Activated effector memory CD4-positive, alpha-beta T cell treated with anti-CD3 and anti-CD28 coated beads, Interleukin-2, amount 50 U/mL, for 16 hours (primary cell): ENCODE results near the gene EFCC1.

ENCODE experiments used
- DNase-seq: peaks from one replicate; pipeline ENCODE4 v3.0.0-alpha.2; 2020

The EFCC1 gene

DNA sequence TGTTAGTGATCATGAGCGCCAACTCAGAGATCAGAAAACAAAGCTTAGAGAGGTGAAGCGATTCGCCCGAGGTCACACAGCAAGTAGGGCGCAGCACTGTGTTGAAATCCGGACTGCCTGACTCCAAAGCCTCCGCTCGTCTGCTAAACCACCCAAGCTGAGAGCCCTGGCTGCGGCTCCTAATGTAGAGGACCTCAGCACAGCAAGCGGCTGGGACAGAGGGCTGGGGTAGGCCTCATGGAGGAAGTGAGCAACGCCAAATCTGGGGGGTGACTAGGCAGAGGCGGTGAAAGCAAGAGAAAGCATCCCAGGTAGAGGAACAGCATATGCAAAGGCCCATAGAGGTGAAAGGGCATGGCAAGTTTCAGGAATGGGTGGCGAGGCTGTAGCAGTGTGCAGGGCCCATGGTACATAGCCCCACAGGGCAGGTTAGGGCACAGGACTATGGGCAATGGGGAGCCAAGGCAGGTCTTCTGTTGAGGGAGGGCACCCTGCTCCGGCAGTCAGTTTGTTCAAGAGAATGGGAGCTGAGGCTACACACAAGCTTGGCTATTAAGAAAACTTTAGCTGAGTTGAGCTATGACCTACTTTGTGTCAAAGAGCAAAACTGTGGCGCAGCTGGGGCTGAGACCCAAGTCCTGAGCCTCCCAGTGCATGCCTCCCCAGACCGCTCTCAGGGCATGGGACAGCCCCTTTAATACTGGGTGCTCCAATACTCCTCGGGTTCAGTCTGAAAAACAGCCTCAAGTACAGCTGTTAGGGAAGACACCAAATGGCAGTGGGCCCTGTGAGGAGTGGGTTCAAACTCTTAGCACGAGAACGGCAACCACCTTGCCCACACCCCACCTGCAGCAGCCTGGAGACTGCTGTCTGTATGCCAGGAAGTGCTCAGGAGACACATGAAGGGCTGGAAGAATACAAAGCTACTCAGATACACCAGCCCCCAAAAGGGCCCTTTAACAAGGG is 6.2 kb upstream of the EFCC1 start:
- no peak for DNase-seq

DNA sequence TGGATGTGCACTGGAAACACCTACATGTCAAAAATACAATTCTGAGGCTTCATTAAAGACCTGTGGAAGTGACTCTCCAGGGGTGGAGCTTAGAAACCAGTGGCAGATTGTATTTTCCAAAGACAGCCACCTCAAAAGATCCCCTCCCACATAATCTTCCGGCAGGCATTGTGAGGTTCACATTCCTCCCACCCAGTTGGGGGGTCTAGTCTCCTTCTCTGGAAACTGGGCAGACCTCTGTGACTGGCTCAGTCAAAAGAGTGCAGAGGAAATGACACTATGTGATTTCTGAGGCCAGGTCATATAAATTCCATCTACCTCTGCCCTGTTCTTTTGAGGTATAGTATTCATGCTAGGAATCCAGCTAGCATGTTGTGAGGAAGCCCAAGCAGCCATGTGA is 5.4 kb upstream of the EFCC1 start:
- DNase-seq = no peak

GRCh38 chr3:128996200-128996599 is 4.9 kb upstream of the EFCC1 start:
- DNase-seq = no peak

- no peak for DNase-seq
Measured at GRCh38 chr3:128996726-128997125, 4.4 kb upstream of the EFCC1 start.

GRCh38 chr3:128997486-128998133 is 3.5 kb upstream of the EFCC1 start:
- no peak for DNase-seq

DNA sequence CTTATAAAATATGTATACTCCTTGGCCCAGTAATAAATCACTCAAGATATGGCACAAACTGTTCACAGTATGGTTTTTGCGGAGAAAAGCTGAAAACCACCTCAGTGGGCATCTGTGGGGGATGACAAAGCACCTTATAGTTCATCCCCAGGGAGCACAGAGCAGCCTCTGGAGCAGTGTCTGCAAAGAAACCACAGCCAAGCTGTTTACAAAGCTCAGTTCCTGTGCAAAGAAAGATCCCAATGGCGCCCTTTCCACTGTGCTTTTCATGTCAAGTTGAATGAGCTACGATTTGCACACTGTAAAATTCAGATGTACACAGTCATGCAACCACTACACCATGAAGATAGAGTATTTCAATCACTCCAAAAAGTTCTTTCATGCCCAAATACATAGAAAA is 2.5 kb upstream of the EFCC1 start:
- no peak for DNase-seq

DNA sequence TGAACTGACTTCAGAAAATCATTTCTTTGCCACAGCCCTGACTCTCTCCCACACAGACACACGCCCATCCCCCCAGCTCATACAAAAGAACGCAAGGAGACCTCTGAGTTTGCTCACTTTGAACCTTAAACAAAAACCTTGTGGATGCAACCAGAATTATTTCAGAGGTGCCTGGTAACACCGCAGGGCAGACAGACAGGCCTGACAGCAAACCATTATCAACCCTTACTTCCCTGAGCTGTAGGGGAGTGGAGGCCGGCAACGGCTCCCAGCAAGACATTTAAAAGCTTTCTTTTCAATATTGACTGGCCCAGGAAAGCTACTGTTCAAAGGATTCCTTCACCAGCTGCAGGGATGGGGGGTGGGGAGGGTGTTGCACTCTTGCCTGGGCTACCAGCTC is 2.0 kb upstream of the EFCC1 start:
- no peak for DNase-seq

DNA sequence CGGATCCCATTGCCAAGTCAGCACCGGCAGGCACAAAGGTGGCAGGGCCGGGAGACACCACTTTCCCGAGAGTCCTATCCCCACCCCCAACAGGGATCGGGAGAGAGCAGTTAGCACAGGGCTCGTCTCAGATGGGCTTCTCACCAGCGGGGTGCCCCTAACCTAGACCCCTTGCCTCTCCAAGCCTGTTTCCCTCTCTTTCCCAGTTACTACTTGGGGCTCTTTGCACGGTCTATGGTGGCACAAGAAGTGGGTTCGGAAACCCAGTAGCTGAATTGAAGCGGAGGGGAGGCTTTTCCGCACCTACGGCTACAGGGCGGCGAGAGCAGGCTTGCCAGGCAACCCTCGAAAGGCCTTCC is 383 bp upstream of the EFCC1 start:
- no peak for DNase-seq

DNA sequence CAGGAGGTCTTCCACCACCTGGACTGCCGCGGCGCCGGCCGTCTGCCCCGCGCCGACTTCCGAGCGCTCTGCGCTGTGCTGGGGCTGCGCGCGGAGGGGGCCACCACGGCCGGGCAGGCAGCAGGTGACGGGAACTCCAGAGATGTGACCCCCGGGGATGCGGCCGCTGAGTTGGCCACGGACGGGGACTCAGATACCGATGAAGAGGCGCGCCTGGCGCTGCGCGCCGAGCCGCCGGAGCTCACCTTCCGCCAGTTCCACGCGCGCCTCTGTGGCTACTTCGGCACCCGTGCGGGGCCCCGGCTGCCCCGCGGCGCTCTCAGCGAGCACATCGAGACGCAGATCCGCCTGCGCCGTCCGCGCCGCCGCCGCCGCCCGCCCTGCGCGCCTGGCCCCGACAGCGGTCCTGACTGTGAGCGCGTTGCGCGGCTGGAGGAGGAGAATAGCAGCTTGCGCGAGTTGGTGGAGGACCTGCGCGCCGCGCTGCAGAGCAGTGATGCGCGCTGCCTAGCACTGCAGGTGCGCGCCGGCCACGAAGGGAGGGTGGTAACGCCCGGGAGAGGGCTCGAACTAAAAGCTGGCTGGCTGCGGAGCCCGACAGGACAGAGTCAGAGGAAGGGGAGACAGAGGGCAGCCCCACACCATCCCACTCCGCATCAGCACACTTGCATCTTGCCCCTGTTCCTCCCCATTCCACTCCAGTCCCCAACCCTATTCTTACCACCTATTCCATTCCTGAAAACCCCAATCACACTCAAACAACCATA is 885 bp downstream of the EFCC1 start:
- no peak for DNase-seq

DNA sequence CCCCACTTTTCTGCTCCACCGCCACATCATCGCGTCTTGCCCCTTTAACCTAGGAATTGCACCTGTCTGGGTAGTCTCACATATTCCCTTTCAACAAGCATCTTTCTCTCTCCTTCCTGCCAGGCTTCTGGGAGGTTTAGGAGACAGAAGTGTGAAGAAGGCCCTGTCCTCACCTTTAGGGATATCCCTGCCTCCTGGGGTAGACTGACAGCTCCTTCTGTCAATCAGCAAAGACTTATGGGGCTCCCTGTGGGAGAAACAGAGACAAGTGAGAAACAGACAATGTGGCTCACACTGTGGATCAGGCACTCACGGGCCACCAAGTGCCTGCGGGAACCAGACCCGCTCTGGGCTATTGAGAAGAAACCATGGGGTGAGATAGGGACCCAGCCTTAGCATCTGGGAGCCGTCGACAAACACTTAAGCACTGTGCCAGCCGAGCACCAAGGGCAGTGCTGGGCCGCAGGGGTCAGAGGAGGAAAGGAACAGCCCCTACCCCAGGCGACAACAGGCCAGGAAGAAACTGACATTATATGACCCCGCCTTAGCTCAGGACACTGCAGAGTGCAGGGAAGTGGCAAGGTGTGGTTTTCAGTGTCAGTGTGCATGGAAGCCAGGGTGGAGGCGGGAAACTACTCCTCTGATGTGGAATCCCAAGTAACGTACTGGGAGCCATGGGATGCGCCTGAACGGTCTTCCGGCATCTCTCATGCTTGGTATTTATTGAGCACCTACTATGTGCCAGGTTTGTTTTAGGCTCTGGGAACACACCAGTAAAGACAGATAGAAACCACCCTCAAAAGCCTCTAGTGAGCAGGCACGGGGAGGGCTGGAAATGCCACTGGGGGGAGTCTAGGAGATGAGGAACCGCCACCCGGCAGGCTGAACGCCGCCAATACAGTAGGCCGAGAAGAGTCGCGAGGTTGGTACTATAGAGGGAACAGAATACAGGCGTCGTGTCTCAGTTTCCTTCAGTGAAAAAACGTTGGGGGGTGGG is 1.8 kb downstream of the EFCC1 start:
- no peak for DNase-seq

GRCh38 chr3:129003578-129004112 is 2.5 kb downstream of the EFCC1 start:
- peak; percentile 82 for DNase-seq

DNA sequence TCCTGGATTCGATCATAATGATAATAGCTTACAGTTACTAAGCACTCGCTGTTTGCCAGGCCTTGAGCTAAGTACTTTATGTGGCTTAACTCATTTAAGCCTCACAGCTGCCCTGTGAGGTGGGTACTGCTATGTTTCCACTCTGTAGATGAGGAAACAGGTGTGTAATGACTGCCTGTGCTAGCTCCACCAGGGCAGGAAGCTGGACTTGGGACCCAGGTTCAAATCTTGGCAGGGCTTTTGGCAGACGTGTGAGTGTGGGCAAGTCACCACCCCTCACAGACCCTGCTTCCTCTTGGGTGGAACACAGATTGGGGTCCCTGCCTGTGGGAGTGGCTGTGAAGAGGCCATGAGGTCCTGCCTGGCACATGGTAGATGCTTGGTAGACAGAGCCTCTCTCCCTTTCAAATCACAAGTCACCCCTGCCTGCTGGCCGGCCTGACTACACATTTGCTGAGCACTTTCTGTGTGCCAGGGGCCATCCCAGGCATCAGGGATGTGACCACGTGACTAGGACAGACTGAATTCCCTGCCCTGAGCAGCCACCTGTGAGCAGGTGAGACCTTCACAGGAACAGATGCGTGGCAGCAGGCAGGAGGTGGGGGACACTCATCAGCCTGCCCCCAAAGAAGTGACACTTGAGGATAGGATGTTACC is 3.7 kb downstream of the EFCC1 start:
- DNase-seq = peak; percentile 61

- DNase-seq = no peak
Measured at GRCh38 chr3:129005526-129006303, 4.6 kb downstream of the EFCC1 start.

DNA sequence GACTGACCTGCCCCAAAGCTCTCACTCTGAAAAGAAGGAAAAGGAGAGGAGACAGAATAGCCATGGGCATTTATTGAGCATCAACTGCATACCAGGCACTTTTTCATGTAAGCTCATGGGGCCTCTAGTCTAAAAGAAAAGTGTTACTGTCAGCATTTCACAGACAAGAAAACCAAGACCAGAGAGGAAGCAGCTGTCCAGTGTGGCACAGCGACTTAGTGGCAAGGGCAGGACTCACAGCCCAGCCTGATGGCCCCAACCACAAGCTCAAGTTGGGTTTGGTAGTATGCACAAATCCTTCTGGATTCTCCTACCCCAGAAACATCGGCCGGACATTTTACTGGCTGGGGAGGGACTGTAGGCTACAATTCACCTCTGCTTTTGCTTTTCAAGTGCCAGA is 5.8 kb downstream of the EFCC1 start:
- no peak for DNase-seq

- no peak for DNase-seq
Measured at GRCh38 chr3:129007792-129008191, 6.7 kb downstream of the EFCC1 start.

DNA sequence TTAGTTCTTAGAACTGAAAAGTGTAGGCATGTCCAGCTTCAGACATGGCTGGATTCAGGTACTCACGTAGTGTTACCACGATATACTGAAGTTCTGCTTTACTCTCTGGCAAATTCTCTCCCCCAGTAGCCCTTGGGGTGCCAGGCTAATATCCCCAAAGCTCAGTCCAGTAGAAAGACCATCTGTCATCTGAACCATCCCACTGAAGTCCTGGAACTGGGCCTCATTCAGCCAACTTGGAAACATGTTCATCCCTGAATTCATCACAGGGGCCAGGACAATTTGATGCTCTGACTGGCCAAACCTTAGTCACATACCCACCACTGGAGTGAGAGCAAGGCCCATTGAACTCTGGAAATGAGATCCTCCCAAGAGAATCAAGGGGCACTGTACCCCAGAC is 8.2 kb downstream of the EFCC1 start:
- DNase-seq = no peak

DNA sequence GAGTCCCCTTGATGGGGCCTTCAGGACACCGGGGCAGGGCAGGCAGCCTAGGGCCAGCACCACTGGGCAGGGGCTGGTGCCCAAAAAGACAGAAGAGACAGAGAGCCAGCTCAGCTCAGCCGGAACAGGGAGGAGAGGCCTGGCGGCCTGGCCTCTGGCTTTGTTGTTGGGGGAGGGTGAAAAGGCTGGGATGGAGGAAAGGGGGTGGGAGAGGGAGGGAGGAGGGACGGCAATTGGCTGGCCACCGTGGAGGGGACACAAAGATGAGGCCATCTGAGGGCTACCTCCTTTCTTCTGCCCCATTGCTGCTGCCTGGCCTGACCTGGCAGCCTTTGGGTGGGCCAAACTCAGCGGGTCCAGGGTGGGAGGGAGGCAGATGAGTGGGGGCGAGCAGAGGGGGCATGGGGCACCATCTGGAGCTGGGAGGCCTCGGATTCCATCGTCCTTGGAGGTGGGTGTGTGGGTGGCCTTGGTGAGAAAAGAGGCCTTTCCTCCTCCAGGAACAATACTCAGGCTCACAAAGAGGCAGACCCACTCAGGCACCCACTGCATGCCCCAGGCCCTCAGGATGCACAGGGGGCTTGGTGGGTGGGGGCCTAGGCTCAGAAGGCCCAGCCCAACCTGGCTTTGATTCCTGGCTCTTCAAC is 9.3 kb downstream of the EFCC1 start:
- no peak for DNase-seq

DNA sequence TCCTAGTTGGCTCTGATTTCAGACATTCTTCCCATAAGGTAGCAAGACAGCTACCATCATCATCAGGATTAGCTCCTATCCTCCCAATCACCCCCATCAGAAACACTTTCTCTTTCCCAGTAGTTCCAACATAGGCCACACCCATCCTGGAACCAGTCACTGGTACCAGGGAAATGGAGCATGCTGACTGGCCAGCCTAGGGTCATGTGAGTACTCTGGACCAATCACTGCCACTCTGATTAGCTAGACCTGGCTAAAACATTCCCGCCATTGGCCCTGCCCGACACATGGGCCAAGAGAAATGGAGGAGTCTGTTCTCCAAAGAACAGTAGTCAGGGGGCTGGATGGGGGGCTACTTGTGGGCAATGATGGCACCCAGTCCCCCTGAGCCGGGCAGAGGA is 12.4 kb downstream of the EFCC1 start:
- DNase-seq = peak; percentile 55

- DNase-seq = no peak
Measured at GRCh38 chr3:129014148-129014547, 13.0 kb downstream of the EFCC1 start.

- DNase-seq = no peak
Measured at GRCh38 chr3:129014793-129015345, 13.8 kb downstream of the EFCC1 start.
